HL-60 (cell line): ENCODE data around the gene DPYD.

ENCODE experiments used
- GABPA ChIP-seq: IDR thresholded peaks from 2 replicates; pipeline ENCODE4 v1.6.1; 2012; ENCODE audit warnings: low read depth
- POLR2AphosphoS5 ChIP-seq: IDR thresholded peaks from 2 replicates; pipeline ENCODE4 v1.6.1; 2012; ENCODE audit warnings: low read depth
- SPI1 ChIP-seq: IDR thresholded peaks from 2 replicates; pipeline ENCODE4 v1.6.1; 2012; ENCODE audit warnings: low read depth, mild to moderate bottlenecking, borderline replicate concordance
- TF ChIP-seq, protein P1 (sequence below): IDR thresholded peaks from one replicate; pipeline ENCODE4 v1.5.1; 2011; ENCODE audit warnings: low read length, control low read depth, inconsistent platforms; ENCODE audit not compliant: insufficient read depth
- TF ChIP-seq, protein P2 (sequence below): IDR thresholded peaks from 2 replicates; pipeline ENCODE4 v1.6.1; 2012; ENCODE audit warnings: low read depth; ENCODE audit not compliant: insufficient replicate concordance

DNA sequence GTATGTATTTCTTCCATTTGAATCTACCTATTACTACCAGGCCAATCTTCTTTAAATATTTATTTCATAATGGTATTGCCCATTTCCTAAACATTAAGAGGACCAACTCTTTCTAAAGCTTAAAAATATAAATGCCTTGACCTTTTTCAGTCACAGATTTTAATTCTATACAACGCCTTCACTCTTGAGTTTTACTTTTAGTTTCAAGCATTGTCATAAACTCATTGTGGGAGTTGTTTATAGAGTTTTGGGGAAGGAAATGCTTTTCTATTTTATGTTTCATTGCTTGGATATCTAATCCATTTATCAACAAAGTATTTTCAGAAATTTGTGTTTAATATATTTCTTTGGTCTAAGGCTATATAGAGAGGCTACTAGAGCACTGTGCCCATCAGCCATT, 155.8 kb downstream of the DPYD start:
- TF ChIP-seq, protein P1, sequence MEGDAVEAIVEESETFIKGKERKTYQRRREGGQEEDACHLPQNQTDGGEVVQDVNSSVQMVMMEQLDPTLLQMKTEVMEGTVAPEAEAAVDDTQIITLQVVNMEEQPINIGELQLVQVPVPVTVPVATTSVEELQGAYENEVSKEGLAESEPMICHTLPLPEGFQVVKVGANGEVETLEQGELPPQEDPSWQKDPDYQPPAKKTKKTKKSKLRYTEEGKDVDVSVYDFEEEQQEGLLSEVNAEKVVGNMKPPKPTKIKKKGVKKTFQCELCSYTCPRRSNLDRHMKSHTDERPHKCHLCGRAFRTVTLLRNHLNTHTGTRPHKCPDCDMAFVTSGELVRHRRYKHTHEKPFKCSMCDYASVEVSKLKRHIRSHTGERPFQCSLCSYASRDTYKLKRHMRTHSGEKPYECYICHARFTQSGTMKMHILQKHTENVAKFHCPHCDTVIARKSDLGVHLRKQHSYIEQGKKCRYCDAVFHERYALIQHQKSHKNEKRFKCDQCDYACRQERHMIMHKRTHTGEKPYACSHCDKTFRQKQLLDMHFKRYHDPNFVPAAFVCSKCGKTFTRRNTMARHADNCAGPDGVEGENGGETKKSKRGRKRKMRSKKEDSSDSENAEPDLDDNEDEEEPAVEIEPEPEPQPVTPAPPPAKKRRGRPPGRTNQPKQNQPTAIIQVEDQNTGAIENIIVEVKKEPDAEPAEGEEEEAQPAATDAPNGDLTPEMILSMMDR = no peak
- TF ChIP-seq, protein P2, sequence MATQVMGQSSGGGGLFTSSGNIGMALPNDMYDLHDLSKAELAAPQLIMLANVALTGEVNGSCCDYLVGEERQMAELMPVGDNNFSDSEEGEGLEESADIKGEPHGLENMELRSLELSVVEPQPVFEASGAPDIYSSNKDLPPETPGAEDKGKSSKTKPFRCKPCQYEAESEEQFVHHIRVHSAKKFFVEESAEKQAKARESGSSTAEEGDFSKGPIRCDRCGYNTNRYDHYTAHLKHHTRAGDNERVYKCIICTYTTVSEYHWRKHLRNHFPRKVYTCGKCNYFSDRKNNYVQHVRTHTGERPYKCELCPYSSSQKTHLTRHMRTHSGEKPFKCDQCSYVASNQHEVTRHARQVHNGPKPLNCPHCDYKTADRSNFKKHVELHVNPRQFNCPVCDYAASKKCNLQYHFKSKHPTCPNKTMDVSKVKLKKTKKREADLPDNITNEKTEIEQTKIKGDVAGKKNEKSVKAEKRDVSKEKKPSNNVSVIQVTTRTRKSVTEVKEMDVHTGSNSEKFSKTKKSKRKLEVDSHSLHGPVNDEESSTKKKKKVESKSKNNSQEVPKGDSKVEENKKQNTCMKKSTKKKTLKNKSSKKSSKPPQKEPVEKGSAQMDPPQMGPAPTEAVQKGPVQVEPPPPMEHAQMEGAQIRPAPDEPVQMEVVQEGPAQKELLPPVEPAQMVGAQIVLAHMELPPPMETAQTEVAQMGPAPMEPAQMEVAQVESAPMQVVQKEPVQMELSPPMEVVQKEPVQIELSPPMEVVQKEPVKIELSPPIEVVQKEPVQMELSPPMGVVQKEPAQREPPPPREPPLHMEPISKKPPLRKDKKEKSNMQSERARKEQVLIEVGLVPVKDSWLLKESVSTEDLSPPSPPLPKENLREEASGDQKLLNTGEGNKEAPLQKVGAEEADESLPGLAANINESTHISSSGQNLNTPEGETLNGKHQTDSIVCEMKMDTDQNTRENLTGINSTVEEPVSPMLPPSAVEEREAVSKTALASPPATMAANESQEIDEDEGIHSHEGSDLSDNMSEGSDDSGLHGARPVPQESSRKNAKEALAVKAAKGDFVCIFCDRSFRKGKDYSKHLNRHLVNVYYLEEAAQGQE = no peak
- no peak for TF ChIP-seq POLR2AphosphoS5
- TF ChIP-seq GABPA = no peak
- TF ChIP-seq SPI1 = no peak
